ENCODE data around the gene GSK3B. TPM values are rescaled to one million over a fixed set of nuclear protein-coding genes. Genes with fewer than 3 reads are reported as not detected.

GSK3B gene
- polyA plus RNA-seq, 1 donor (not counting 4 experiments of a cell fraction or from before 2014, with no cell fraction given): 73.3 TPM

GRCh38 chr3:119817071-119817470, 277.2 kb downstream of the GSK3B start:
- FAIRE-seq (no peak), DNase-seq (ENCODE audit: low read depth, low spot score) (no peak)
- Histone ChIP-seq H4K20me1 (ENCODE audit: control insufficient read depth, extremely low read depth, insufficient read depth, low read length) (no peaks in the 10 kb centered on the region), H3K4me2 (ENCODE audit: control insufficient read depth, extremely low read depth, insufficient read depth, low read depth, low read length) (no peak overlapping the region), H3K36me3 (ENCODE audit: control insufficient read depth in 2 of 2, extremely low read depth in 1 of 2, insufficient read depth in 2 of 2, low read length in 2 of 2) (no peaks in the 10 kb centered on the region), H3K4me1 (ENCODE audit: control insufficient read depth, extremely low read depth, insufficient read depth, low read length) (no peaks in the 10 kb centered on the region), H3K9ac (ENCODE audit: control insufficient read depth, extremely low read depth, insufficient read depth, low read length) (no peak overlapping the region), H3K27me3 (ENCODE audit: control insufficient read depth, extremely low read depth, insufficient read depth, low read length) (peaks cover 10% of the 10 kb centered on the region), H3K27ac (ENCODE audit: control insufficient read depth, insufficient read depth, low read length) (no peak overlapping the region), H3K9me1 (ENCODE audit: control insufficient read depth, extremely low read depth, insufficient read depth, low read length) (no peaks in the 10 kb centered on the region), H3K4me3 (ENCODE audit: control insufficient read depth in 2 of 3, extremely low read depth in 1 of 3, insufficient read depth in 2 of 3, low read depth in 1 of 3, low read length in 3 of 3) (no peak overlapping the region), H3K9me3 (ENCODE audit: control insufficient read depth, low read depth, low read length) (no peaks in the 10 kb centered on the region), H2AFZ (ENCODE audit: control insufficient read depth, low read length) (no peak overlapping the region), H3K79me2 (ENCODE audit: control insufficient read depth, insufficient read depth, low read length) (no peaks in the 10 kb centered on the region)
- dilution Hi-C loops (cut with MboI; ENCODE audit: extremely low pct_ligation_motif_present, low sequenced_read_pairs): no loop called here
- no peak for TF ChIP-seq CTCF (optimal IDR thresholded peaks at IDR 0.05 in 1 of 3, IDR thresholded peaks at IDR 0.05 in 1 of 3, conservative IDR thresholded peaks at IDR 0.05 in 1 of 3; ENCODE audit: extremely low read depth in 1 of 3, insufficient read depth in 2 of 3, low read length in 3 of 3)
- TF ChIP-seq EZH2 (IDR thresholded peaks at IDR 0.05; ENCODE audit: low read length): no peak

DNA sequence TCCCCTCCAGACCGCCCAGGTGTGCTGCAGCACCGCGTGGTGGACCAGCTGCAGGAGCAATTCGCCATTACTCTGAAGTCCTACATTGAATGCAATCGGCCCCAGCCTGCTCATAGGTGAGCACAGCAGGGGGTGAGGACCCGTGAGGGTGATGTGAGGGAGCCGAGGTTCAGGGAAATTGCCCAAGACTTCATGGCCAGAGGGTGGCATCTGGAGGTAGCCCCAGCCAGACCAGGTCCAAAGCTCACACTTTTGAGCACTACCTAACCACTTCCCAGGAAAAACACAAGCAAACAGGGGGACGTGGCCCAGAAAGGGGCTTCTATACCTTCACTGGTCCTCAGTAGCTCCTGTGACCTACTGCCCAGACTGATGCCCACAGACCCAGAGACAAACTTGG, 278.5 kb downstream of the GSK3B start:
- no peaks in the 10 kb centered on the region for H3K9me1 ChIP-seq (ENCODE audit: control insufficient read depth, extremely low read depth, insufficient read depth, low read length)
- no peaks in the 10 kb centered on the region for H3K79me2 ChIP-seq (ENCODE audit: control insufficient read depth, insufficient read depth, low read length)
- no peak overlapping the region for H3K27ac ChIP-seq (ENCODE audit: control insufficient read depth, insufficient read depth, low read length)
- dilution Hi-C loops (cut with MboI; ENCODE audit: extremely low pct_ligation_motif_present, low sequenced_read_pairs): no loop called here
- H3K4me2 ChIP-seq (ENCODE audit: control insufficient read depth, extremely low read depth, insufficient read depth, low read depth, low read length): no peak overlapping the region
- H3K27me3 ChIP-seq (ENCODE audit: control insufficient read depth, extremely low read depth, insufficient read depth, low read length): peaks cover 10% of the 10 kb centered on the region
- no peaks in the 10 kb centered on the region for H3K9me3 ChIP-seq (ENCODE audit: control insufficient read depth, low read depth, low read length)
- no peaks in the 10 kb centered on the region for H3K36me3 ChIP-seq (ENCODE audit: control insufficient read depth in 2 of 2, extremely low read depth in 1 of 2, insufficient read depth in 2 of 2, low read length in 2 of 2)
- FAIRE-seq: no peak
- no peaks in the 10 kb centered on the region for H4K20me1 ChIP-seq (ENCODE audit: control insufficient read depth, extremely low read depth, insufficient read depth, low read length)
- DNase-seq (ENCODE audit: low read depth, low spot score): no peak
- no peak overlapping the region for H3K9ac ChIP-seq (ENCODE audit: control insufficient read depth, extremely low read depth, insufficient read depth, low read length)
- no peaks in the 10 kb centered on the region for H3K4me1 ChIP-seq (ENCODE audit: control insufficient read depth, extremely low read depth, insufficient read depth, low read length)
- H2AFZ ChIP-seq (ENCODE audit: control insufficient read depth, low read length): no peak overlapping the region
- H3K4me3 ChIP-seq (ENCODE audit: control insufficient read depth in 2 of 3, extremely low read depth in 1 of 3, insufficient read depth in 2 of 3, low read depth in 1 of 3, low read length in 3 of 3): no peak overlapping the region
- TF ChIP-seq CTCF (optimal IDR thresholded peaks at IDR 0.05 in 1 of 3, IDR thresholded peaks at IDR 0.05 in 1 of 3, conservative IDR thresholded peaks at IDR 0.05 in 1 of 3; ENCODE audit: extremely low read depth in 1 of 3, insufficient read depth in 2 of 3, low read length in 3 of 3): no peak
- TF ChIP-seq EZH2 (IDR thresholded peaks at IDR 0.05; ENCODE audit: low read length): no peak
